HFFc6 (cell line): ENCODE results near the gene MANSC4. TPM values are rescaled to one million over a fixed set of nuclear protein-coding genes. Genes with fewer than 3 reads are reported as not detected.

Source experiments
- DNase-seq: peaks from one replicate; pipeline ENCODE4 v3.0.0-alpha.2; 2018
- H3K27ac Mint-ChIP-seq: 2 replicates; pipeline ENCODE4 v1.8.0; 2020; ENCODE audit warnings: mild to moderate bottlenecking, mixed read lengths
- H3K27me3 Mint-ChIP-seq: 2 replicates; pipeline ENCODE4 v1.8.0; 2021; ENCODE audit warnings: mild to moderate bottlenecking, moderate library complexity, mixed read lengths; ENCODE audit not compliant: insufficient read depth
- H3K36me3 Mint-ChIP-seq: 2 replicates; pipeline ENCODE4 v1.8.0; 2021; ENCODE audit warnings: low read depth, mixed read lengths
- H3K4me1 Mint-ChIP-seq: 2 replicates; pipeline ENCODE4 v1.8.0; 2020; ENCODE audit warnings: low read depth, mixed read lengths
- H3K4me3 Mint-ChIP-seq: 2 replicates; pipeline ENCODE4 v1.8.0; 2020; ENCODE audit warnings: mild to moderate bottlenecking, moderate library complexity, mixed read lengths
- H3K9me3 Mint-ChIP-seq: 2 replicates; pipeline ENCODE4 v1.8.0; 2020; ENCODE audit warnings: mild to moderate bottlenecking, mixed read lengths
- total RNA-seq, 6 experiments: library from RNA; stranded (reverse); fragmentation: NEBNext Ultra II Directional; extraction: Animal tissue kit (Norgen Biotek cat#: 25700); gene quantifications; 2 replicates in 1 of 6; 3 replicates in 5 of 6; pipeline ENCODE4 v1.2.3, GENCODE V29; 2021
- TF ChIP-seq, protein P1 (sequence below): fragments of 200-600 bp; sonication (generic); IDR thresholded peaks from 2 replicates; pipeline ENCODE4 v1.5.0; 2021; ENCODE audit warnings: antibody characterized with exemption, mild to moderate bottlenecking

The MANSC4 gene
- total RNA-seq, 6 experiments from 2014 or later: not detected

DNA sequence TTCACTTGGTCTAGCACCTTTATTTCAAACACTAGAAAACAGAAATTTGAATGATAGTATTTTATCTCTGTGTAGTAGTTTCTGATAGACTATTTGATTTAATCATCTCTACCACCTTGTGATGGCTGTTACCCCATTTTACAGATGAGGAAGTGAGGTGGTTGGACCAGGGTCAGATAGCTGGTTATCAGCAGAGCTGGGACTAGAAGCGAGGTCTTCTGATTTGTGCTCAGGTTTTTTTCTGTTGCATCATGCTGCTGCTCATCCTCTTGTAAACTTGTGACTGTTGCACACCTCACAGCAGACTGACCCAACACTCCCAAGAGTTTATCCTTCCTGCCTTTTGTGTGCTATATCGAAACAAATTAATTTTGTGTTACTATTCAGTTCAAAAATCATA lies 10.1 kb upstream of the MANSC4 start:
- H3K9me3 Mint-ChIP-seq: no peaks in the 10 kb centered on the region
- no peak overlapping the region for H3K27ac Mint-ChIP-seq
- no peak overlapping the region for H3K4me3 Mint-ChIP-seq
- H3K4me1 Mint-ChIP-seq: peaks cover 36% of the 10 kb centered on the region
- peaks cover 2% of the 10 kb centered on the region; the same call in 1 of the 2 replicates for H3K27me3 Mint-ChIP-seq
- no peak for DNase-seq
- peaks cover 28% of the 10 kb centered on the region for H3K36me3 Mint-ChIP-seq
- TF ChIP-seq, protein P1, sequence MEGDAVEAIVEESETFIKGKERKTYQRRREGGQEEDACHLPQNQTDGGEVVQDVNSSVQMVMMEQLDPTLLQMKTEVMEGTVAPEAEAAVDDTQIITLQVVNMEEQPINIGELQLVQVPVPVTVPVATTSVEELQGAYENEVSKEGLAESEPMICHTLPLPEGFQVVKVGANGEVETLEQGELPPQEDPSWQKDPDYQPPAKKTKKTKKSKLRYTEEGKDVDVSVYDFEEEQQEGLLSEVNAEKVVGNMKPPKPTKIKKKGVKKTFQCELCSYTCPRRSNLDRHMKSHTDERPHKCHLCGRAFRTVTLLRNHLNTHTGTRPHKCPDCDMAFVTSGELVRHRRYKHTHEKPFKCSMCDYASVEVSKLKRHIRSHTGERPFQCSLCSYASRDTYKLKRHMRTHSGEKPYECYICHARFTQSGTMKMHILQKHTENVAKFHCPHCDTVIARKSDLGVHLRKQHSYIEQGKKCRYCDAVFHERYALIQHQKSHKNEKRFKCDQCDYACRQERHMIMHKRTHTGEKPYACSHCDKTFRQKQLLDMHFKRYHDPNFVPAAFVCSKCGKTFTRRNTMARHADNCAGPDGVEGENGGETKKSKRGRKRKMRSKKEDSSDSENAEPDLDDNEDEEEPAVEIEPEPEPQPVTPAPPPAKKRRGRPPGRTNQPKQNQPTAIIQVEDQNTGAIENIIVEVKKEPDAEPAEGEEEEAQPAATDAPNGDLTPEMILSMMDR: no peak

DNA sequence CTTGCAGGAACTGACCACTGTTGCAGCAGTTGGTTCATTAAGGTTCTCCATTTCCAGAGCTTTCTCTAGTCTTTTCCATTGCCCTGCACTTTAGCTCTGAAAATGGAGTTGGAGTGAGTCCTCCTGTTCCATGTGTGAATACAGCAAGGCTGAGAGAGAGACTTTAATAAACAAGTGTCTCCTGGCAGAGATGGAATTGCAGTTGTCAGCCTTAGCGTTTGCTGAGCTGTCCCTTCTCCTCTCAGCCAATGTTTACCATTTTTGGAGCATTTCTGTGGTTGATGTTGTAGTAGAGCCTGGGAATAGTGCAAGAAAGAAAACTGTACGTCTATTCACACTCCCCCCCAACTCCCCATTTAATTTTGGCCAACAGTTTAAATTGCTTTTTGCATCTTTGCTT lies 7.5 kb upstream of the MANSC4 start:
- Mint-ChIP-seq H3K36me3 (peaks cover 30% of the 10 kb centered on the region), H3K4me1 (peaks cover 49% of the 10 kb centered on the region), H3K27me3 (peaks cover 2% of the 10 kb centered on the region; the same call in 1 of the 2 replicates), H3K27ac (peak overlapping the region; percentile 65), H3K9me3 (no peaks in the 10 kb centered on the region), H3K4me3 (peak overlapping the region; percentile 45)
- no peak for DNase-seq
- TF ChIP-seq, protein P1: no peak

DNA sequence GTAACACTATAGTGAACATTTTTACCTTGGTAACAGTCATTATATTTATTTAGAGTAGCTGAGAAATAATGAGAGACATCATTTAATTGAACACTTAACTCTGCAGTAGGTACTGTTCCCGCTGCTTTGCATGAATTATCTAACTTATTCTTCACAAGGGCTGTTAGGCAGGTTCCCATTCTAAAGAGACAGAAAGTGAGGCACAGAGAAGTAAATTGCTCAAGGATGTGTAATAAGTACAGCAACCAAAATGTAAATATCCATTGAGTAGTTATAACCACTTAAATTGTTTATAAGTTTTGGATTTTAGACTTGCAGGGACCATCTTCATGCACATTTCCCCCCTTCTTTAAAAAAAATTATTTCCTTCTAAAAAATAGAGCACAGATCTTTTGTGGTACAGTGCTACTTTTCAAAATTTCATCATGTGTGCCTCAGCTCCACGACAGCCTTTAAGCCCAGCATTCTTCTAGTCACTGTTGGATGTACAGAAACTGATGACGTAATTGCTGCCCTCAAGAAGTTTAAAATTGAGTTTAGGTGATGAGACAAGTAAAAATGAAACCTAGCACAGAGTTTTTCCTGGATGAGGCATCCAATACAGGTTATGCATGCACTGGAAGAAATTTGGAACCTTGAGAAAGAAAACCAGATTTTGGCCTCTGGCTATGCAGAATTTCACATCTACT lies 6.0 kb upstream of the MANSC4 start:
- peaks cover 30% of the 10 kb centered on the region for H3K36me3 Mint-ChIP-seq
- TF ChIP-seq, protein P1: no peak
- peaks cover 3% of the 10 kb centered on the region; the same call in 1 of the 2 replicates for H3K27me3 Mint-ChIP-seq
- peak overlapping the region; percentile 90 for H3K27ac Mint-ChIP-seq
- no peaks in the 10 kb centered on the region for H3K9me3 Mint-ChIP-seq
- peak; percentile 60 for DNase-seq
- peaks cover 64% of the 10 kb centered on the region for H3K4me1 Mint-ChIP-seq
- H3K4me3 Mint-ChIP-seq: peak overlapping the region; percentile 76

DNA sequence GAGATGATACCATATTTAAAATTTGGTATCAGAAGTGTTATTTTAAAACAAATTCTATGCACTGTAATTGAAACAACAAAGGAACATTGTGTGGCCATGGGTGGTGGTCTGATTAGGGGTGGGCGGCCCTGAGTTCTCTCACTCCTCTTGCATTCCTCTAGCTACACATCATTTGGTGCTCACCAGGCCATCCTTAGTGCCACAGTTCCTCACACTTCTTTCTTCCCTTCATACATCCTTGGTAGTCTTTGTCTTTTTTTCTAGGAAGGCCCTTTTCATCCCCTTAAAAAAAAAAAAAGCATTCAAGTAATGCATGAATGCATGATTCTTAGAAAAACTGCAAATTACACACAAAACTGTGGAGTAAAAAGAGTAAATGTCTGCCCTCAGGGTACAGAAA lies 2.4 kb upstream of the MANSC4 start:
- Mint-ChIP-seq H3K36me3 (peaks cover 25% of the 10 kb centered on the region), H3K27me3 (peaks cover 1% of the 10 kb centered on the region; the same call in 1 of the 2 replicates), H3K9me3 (no peaks in the 10 kb centered on the region), H3K27ac (peak overlapping the region; percentile 57; the same call in 1 of the 2 replicates), H3K4me3 (peak overlapping the region; percentile 88), H3K4me1 (peaks cover 65% of the 10 kb centered on the region)
- no peak for DNase-seq
- TF ChIP-seq, protein P1: no peak

DNA sequence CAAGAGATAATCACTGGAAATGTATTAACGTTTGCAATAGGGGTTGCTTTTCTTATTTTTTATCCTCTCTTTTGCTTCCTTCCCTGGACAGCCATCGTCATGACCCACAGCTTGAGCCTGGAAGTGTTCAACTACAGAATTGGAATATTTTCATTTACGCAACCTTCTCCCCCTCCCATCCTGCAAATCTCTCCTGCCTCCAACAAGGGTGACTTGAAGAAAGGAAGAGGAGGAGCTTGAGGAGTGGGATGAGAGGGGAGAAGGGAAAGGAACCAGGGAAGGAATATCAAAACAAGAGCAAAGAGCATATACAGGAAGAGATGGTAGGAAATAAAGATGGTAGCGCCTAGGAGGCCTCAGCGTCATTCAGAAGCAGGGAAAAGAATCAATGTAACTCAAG lies 1.6 kb upstream of the MANSC4 start:
- Mint-ChIP-seq H3K9me3 (no peaks in the 10 kb centered on the region), H3K36me3 (peaks cover 25% of the 10 kb centered on the region), H3K4me3 (peak overlapping the region; percentile 88), H3K27ac (peak overlapping the region; percentile 57), H3K27me3 (peaks cover 1% of the 10 kb centered on the region; the same call in 1 of the 2 replicates), H3K4me1 (peaks cover 57% of the 10 kb centered on the region)
- DNase-seq: no peak
- TF ChIP-seq, protein P1: no peak
